A673 (cell line): ENCODE results near the gene ELP4.

Experiments
- EZH2 ChIP-seq: fragments of 200-600 bp; sonication (generic); IDR thresholded peaks from 2 replicates; pipeline ENCODE4 v1.6.1; 2017; ENCODE audit warnings: borderline replicate concordance, low read depth, mild to moderate bottlenecking, mixed read lengths, antibody characterized with exemption, low read length; ENCODE audit not compliant: poor library complexity, severe bottlenecking
- TF ChIP-seq, protein P1 (sequence below): fragments of 300-800, 200-600 bp; sonication (generic); conservative IDR thresholded peaks from 2 replicates; pipeline ENCODE4 v1.5.1; 2017; ENCODE audit warnings: low read depth, mild to moderate bottlenecking, antibody characterized with exemption, low read length, moderate library complexity, mixed read lengths

DNA sequence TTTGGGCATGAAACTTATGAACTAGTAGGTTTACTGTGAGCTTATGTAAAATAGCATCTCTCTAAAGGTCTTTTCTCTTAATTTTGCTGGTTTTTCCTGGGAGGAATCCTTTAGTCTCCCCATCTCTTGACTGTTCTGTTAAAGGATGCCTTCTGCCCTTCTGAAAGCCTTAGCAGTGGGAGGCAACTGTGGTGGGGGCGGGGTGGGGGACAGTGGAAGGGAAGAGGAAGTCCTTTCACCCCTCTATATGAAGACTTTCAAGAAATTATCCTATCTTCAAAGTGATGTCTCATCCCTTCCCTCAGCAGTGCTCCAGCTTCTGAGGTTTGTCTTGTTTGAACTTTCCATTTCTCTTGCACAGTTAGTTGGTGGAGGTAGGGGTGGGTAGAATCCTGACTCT is 73.1 kb downstream of the ELP4 start:
- TF ChIP-seq, protein P1, sequence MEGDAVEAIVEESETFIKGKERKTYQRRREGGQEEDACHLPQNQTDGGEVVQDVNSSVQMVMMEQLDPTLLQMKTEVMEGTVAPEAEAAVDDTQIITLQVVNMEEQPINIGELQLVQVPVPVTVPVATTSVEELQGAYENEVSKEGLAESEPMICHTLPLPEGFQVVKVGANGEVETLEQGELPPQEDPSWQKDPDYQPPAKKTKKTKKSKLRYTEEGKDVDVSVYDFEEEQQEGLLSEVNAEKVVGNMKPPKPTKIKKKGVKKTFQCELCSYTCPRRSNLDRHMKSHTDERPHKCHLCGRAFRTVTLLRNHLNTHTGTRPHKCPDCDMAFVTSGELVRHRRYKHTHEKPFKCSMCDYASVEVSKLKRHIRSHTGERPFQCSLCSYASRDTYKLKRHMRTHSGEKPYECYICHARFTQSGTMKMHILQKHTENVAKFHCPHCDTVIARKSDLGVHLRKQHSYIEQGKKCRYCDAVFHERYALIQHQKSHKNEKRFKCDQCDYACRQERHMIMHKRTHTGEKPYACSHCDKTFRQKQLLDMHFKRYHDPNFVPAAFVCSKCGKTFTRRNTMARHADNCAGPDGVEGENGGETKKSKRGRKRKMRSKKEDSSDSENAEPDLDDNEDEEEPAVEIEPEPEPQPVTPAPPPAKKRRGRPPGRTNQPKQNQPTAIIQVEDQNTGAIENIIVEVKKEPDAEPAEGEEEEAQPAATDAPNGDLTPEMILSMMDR: no peak
- no peak for TF ChIP-seq EZH2
